K562 (cell line): ENCODE measurements around the gene ZFX. TPM values are rescaled to one million over a fixed set of nuclear protein-coding genes. Genes with fewer than 3 reads are reported as not detected.

Experiments used
- DACH1 ChIP-seq: fragments of 450-650 bp; IDR thresholded peaks from 2 replicates; pipeline ENCODE4 v1.6.1; 2018; ENCODE audit not compliant: partially characterized antibody
- ETV5 ChIP-seq: sonication (generic); formaldehyde crosslinking; IDR thresholded peaks from 2 replicates; pipeline ENCODE4 v1.4.0; 2020; ENCODE audit warnings: low read depth, mild to moderate bottlenecking, missing genetic modification reagents
- FIP1L1 ChIP-seq: fragments of 200-400 bp; formaldehyde crosslinking; IDR thresholded peaks from 2 replicates; pipeline ENCODE4 v1.6.1; 2018; ENCODE audit warnings: mild to moderate bottlenecking, low read depth, low read length; ENCODE audit not compliant: poor library complexity, severe bottlenecking
- HDAC3 ChIP-seq: fragments of 450-650 bp; IDR thresholded peaks from 2 replicates; pipeline ENCODE4 v1.6.1; 2018; ENCODE audit warnings: borderline replicate concordance, mild to moderate bottlenecking, moderate library complexity; ENCODE audit not compliant: partially characterized antibody
- MXD1 ChIP-seq: fragments of 250-450 bp; sonication (Bioruptor Pico); IDR thresholded peaks from 2 replicates; pipeline ENCODE4 v1.8.0; 2021; ENCODE audit warnings: borderline replicate concordance, mild to moderate bottlenecking, moderate library complexity; ENCODE audit not compliant: poor library complexity, severe bottlenecking
- NR2F6 ChIP-seq: fragments of 450-650 bp; formaldehyde crosslinking; IDR thresholded peaks from 2 replicates; pipeline ENCODE4 v1.4.0; 2020; ENCODE audit warnings: mild to moderate bottlenecking
- SIN3B ChIP-seq: fragments of 450-650 bp; IDR thresholded peaks from 2 replicates; pipeline ENCODE4 v1.6.1; 2017; ENCODE audit warnings: low read depth, mild to moderate bottlenecking, moderate library complexity
- SNAPC5 ChIP-seq: fragments of 250-450 bp; sonication (Bioruptor Pico); IDR thresholded peaks from 2 replicates; pipeline ENCODE4 v1.8.0; 2021; ENCODE audit warnings: moderate library complexity, mild to moderate bottlenecking, inconsistent platforms
- SP2 ChIP-seq: IDR thresholded peaks from 2 replicates; pipeline ENCODE4 v1.6.1; 2011; ENCODE audit warnings: mild to moderate bottlenecking, low read depth, low read length, moderate library complexity; ENCODE audit not compliant: poor library complexity, severe bottlenecking; ENCODE audit errors: extremely low read depth
- SUPT5H ChIP-seq: fragments of 450-650 bp; IDR thresholded peaks from 2 replicates; pipeline ENCODE4 v1.6.1; 2016
- TARDBP ChIP-seq: fragments of 450-650 bp; IDR thresholded peaks from 2 replicates; pipeline ENCODE4 v1.6.1; 2016
- YY1 ChIP-seq, 3 experiments: IDR thresholded peaks; 2 replicates each; pipeline ENCODE4 v1.6.1; 2011; ENCODE audit warnings: low read length in 2 of 3, mild to moderate bottlenecking in 2 of 3, moderate library complexity in 2 of 3, borderline replicate concordance in 1 of 3, control low read depth in 1 of 3, low read depth in 1 of 3; ENCODE audit not compliant: insufficient read depth in 3 of 3, insufficient replicate concordance in 2 of 3, control insufficient read depth in 1 of 3, insufficient read length in 1 of 3; ENCODE audit errors: extremely low read depth in 1 of 3
- ZNF655 ChIP-seq: fragments of 250-450 bp; sonication (Bioruptor Pico); IDR thresholded peaks from 2 replicates; pipeline ENCODE4 v1.5.0; 2021
- ZNF699 ChIP-seq: fragments of 250-450 bp; sonication (Bioruptor Pico); IDR thresholded peaks from 2 replicates; pipeline ENCODE4 v1.8.0; 2021; ENCODE audit warnings: mild to moderate bottlenecking, moderate library complexity; ENCODE audit not compliant: insufficient replicate concordance
- ZNF778 ChIP-seq: fragments of 450-650 bp; formaldehyde crosslinking; IDR thresholded peaks from 2 replicates; pipeline ENCODE4 v1.4.0; 2020; ENCODE audit warnings: mild to moderate bottlenecking, moderate library complexity
- polyA plus RNA-seq, 8 experiments: library from polyadenylated mRNA; depleted of rRNA in 4 of 8; stranded (reverse) in 5 of 8; unstranded in 3 of 8; fragments of >200 nt; fragmentation: Nextera tagmentation in 2 of 8; fragmentation: Illumina TruSeq in 1 of 8; extraction: Ambion mirVana in 2 of 8; extraction: Trizol in 1 of 8; gene quantifications; 2 replicates each; pipeline versions ENCODE4 v1.2.1 to v1.2.3, GENCODE V29; 2011 to 2014; ENCODE audit warnings: inconsistent platforms in 1 of 8, missing spikeins in 1 of 8
- total RNA-seq, 7 experiments: library from RNA; depleted of rRNA in 6 of 7; stranded (reverse); fragments of >200 nt in 6 of 7; fragmentation: Illumina TruSeq in 2 of 7; extraction: Trizol in 2 of 7; gene quantifications; 2 replicates each; pipeline versions ENCODE4 v1.2.1 to v1.2.3, GENCODE V29; 2011 to 2021; ENCODE audit warnings: low replicate concordance in 1 of 7
- TF ChIP-seq, protein P1 (sequence below), 2 experiments: fragments of 450-650 bp; IDR thresholded peaks; 2 replicates each; pipeline ENCODE4 v1.6.1; 2016; ENCODE audit warnings: mild to moderate bottlenecking in 2 of 2, borderline replicate concordance in 1 of 2, low read depth in 1 of 2, moderate library complexity in 1 of 2

The ZFX gene
- total and polyA plus RNA-seq, 9 of the 15 experiments (the other 6 are each of a cell fraction or from before 2014, with no cell fraction given), result 5.3 to 25.2 (median 11.4) TPM

DNA sequence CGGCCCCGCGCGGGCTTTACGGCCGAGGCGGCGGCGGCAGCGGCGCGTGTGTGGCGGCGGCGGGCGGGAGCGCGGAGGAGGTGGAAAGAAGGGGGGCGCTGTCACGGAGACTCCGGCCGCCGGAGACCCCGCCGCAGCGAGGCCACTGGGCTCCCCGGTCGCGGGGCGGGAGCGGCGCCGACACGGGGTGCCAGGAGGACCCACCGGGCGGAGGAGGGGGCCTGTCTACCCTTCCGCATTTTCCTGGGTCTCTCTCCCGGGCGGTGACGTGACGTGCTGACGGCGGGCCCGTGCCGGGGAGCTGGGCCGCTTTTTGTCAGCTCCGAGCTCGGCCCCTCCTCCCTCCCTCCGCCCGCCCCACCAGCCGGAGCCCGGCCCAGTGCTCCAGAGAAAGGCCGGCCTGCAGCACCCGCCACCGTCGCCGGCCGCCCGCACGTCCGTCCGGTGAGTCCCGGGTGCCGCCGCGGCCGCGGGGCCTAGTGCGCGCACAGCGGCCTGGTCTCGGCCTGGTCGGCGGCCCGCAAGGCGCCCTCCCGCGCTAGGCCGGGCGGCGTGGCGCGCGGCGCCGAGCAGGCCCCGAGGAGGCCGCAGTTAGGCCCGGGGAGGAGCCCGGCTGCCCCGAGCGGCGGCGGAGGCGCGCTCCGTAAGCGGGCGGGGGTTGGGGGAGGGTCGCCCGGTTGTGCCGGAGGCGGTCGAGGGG is at the start of gene ZFX (continued):
- TF ChIP-seq, protein P1, sequence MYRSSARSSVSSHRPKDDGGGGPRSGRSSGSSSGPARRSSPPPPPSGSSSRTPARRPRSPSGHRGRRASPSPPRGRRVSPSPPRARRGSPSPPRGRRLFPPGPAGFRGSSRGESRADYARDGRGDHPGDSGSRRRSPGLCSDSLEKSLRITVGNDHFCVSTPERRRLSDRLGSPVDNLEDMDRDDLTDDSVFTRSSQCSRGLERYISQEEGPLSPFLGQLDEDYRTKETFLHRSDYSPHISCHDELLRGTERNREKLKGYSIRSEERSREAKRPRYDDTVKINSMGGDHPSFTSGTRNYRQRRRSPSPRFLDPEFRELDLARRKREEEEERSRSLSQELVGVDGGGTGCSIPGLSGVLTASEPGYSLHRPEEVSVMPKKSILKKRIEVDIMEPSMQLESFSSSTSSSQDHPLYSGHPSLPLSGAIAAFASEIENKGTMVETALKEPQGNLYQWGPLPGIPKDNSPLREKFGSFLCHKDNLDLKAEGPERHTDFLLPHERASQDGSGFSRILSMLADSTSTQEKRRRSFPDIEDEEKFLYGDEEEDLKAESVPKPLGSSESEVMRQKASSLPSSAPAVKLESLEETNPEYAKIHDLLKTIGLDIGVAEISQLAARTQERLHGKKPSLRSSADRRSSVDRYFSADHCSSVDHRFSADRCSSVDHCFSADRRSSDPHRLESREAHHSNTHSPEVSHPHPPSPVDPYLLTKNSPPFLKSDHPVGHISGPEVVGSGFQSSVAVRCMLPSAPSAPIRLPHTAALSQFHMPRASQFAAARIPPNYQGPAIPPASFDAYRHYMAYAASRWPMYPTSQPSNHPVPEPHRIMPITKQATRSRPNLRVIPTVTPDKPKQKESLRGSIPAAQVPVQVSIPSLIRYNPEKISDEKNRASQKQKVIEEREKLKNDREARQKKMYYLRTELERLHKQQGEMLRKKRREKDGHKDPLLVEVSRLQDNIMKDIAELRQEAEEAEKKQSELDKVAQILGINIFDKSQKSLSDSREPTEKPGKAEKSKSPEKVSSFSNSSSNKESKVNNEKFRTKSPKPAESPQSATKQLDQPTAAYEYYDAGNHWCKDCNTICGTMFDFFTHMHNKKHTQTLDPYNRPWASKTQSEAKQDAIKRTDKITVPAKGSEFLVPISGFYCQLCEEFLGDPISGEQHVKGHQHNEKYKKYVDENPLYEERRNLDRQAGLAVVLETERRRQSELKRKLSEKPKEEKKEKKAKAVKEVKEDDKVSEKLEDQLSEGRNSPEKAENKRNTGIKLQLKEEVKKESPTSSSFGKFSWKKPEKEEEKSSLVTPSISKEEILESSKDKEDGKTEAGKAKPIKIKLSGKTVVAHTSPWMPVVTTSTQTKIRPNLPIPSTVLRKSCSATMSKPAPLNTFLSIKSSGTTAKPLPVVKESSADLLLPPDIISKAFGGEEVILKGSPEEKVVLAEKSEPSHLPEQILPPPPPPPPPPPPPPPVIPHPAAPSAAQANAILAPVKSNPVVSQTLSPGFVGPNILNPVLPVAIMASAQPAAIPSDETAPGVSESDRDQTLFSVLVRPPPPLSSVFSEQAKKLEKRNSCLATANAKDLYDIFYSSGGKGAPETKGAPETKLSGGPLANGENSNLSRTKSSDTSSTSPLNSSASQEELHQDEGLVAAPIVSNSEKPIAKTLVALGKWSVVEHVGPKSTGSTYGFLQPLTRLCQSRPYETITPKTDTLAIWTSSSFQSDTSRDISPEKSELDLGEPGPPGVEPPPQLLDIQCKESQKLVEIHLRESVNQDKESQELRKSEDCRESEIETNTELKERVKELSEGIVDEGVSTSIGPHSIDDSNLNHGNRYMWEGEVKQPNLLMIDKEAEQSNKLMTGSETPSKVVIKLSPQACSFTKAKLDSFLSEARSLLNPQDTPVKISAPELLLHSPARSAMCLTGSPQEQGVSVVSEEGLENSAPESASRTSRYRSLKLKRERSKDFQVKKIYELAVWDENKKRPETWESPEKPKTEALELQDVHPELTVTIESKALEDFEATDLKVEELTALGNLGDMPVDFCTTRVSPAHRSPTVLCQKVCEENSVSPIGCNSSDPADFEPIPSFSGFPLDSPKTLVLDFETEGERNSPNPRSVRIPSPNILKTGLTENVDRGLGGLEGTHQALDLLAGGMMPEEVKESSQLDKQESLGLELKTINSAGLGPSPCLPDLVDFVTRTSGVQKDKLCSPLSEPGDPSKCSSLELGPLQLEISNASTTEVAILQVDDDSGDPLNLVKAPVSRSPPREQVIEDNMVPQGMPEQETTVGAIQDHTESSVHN (IDR thresholded peaks at IDR 0.05; ENCODE audit: borderline replicate concordance in 1 of 2, low read depth in 1 of 2), result no peak
- TF ChIP-seq DACH1, result no peak
- TF ChIP-seq ETV5 (CRISPR knock-in tag), result no peak
- no peak for TF ChIP-seq SNAPC5 (CRISPR knock-in tag)
- no peak for TF ChIP-seq FIP1L1
- no peak for TF ChIP-seq ZNF655 (CRISPR knock-in tag)
- no peak for TF ChIP-seq NR2F6 (CRISPR knock-in tag)
- TF ChIP-seq SP2, result no peak
- 0 out of 2 replicates have a peak, but pooled peaks have one; percentile 17 for TF ChIP-seq SIN3B
- no peak for TF ChIP-seq MXD1
- TF ChIP-seq TARDBP, result no peak
- no peak for TF ChIP-seq YY1 (IDR thresholded peaks at IDR 0.05; ENCODE audit: borderline replicate concordance in 1 of 3, control insufficient read depth in 1 of 3, extremely low read depth in 1 of 3, insufficient read depth in 3 of 3, insufficient read length in 1 of 3, insufficient replicate concordance in 2 of 3, low read depth in 1 of 3, low read length in 2 of 3)
- TF ChIP-seq HDAC3, result no peak
- no peak for TF ChIP-seq ZNF778 (CRISPR knock-in tag)
- TF ChIP-seq ZNF699 (CRISPR knock-in tag), result no peak
- TF ChIP-seq SUPT5H, result peak; percentile 36; the same call in 1 of the 2 replicates
